B cell (primary cell): ENCODE results near the gene SLC52A3. TPM values are rescaled to one million over a fixed set of nuclear protein-coding genes. Genes with fewer than 3 reads are reported as not detected.

Experiments
- ATAC-seq: fragments of 200-7000 bp; cut with Tn5 transposase; one replicate; pipeline ENCODE4 v1.10.0; 2021; ENCODE audit warnings: low read depth, mild to moderate bottlenecking, moderate number of reproducible peaks, moderate library complexity
- CTCF ChIA-PET: fragments of 350-600 bp; sonication (Branson Sonifier 250); formaldehyde crosslinking; loops from one replicate; lab custom pipeline; 2021; ENCODE audit warnings: antibody characterized with exemption, inconsistent platforms; lab: Charles Lee
- POLR2A ChIA-PET: fragments of 350-600 bp; sonication (Branson Sonifier 250); formaldehyde crosslinking; loops from one replicate; lab custom pipeline; 2021; ENCODE audit warnings: antibody characterized with exemption; lab: Charles Lee
- DNase-seq: peaks from one replicate; pipeline ENCODE4 v3.0.0; 2013
- H2AFZ ChIP-seq: 2 replicates; pipeline ENCODE4 v1.6.1; 2012; ENCODE audit warnings: mild to moderate bottlenecking, low read depth, low read length; ENCODE audit not compliant: insufficient read depth, poor library complexity, severe bottlenecking
- H3K27ac ChIP-seq, 2 donors: 1 replicate in 1 of 2; 2 replicates in 1 of 2; pipeline ENCODE4 v1.5.1; 2012 to 2013; ENCODE audit warnings: low read length in 2 of 2, mild to moderate bottlenecking in 2 of 2, moderate library complexity in 1 of 2
- H3K27me3 ChIP-seq, 4 experiments: fragments of 200-600 bp in 1 of 4; sonication (generic) in 1 of 4; replicated peaks in 1 of 4; 1 replicate in 2 of 4; 2 replicates in 2 of 4; pipeline versions ENCODE4 v1.6.1 to v1.7.0; 2013 to 2016; ENCODE audit warnings: low read length in 3 of 4, mild to moderate bottlenecking in 2 of 4, mixed read lengths in 1 of 4, moderate library complexity in 1 of 4; ENCODE audit not compliant: insufficient read depth in 4 of 4, control insufficient read depth in 3 of 4; ENCODE audit errors: control extremely low read depth in 1 of 4
- H3K36me3 ChIP-seq, 2 experiments: replicated peaks in 1 of 2; 1 replicate in 1 of 2; 2 replicates in 1 of 2; pipeline versions ENCODE4 v1.6.1 to v1.7.1; 2013; ENCODE audit warnings: low read length in 1 of 2; ENCODE audit not compliant: insufficient read depth in 2 of 2, control insufficient read depth in 1 of 2; ENCODE audit errors: control extremely low read depth in 1 of 2, extremely low read depth in 1 of 2
- H3K4me1 ChIP-seq, 2 donors: fragments of 200-600 bp in 1 of 2; sonication (generic) in 1 of 2; 1 replicate in 1 of 2; 2 replicates in 1 of 2; pipeline versions ENCODE4 v1.5.1 to v1.6.1; 2013 to 2017; ENCODE audit warnings: low read length in 2 of 2; ENCODE audit not compliant: control insufficient read depth in 2 of 2, insufficient read depth in 2 of 2
- H3K4me2 ChIP-seq: replicated peaks from 2 replicates; pipeline ENCODE3; 2012; ENCODE audit warnings: mild to moderate bottlenecking, low read depth, low read length; ENCODE audit not compliant: poor library complexity, severe bottlenecking
- H3K4me3 ChIP-seq, 5 experiments: fragments of 200-600 bp in 1 of 5; sonication (generic) in 1 of 5; 1 replicate in 3 of 5; 2 replicates in 2 of 5; pipeline versions ENCODE4 v1.5.1 to v1.7.0; 2011 to 2016; ENCODE audit warnings: low read length in 4 of 5, mild to moderate bottlenecking in 4 of 5, low read depth in 2 of 5, control low read depth in 1 of 5, moderate library complexity in 1 of 5; ENCODE audit not compliant: insufficient read depth in 1 of 5; ENCODE audit errors: control extremely low read depth in 1 of 5, extremely low read depth in 1 of 5
- H3K79me2 ChIP-seq: fragments of 200-600 bp; sonication (generic); one replicate; pipeline ENCODE4 v1.6.0; 2016; ENCODE audit warnings: low read length; ENCODE audit not compliant: control insufficient read depth, insufficient read depth
- H3K9ac ChIP-seq: fragments of 200-600 bp; sonication (generic); 2 replicates; pipeline ENCODE4 v1.6.1; 2017; ENCODE audit warnings: mild to moderate bottlenecking, low read length, moderate library complexity
- H3K9me3 ChIP-seq, 3 donors: one replicate each; pipeline versions ENCODE4 v1.6.1 to v1.7.1; 2013; ENCODE audit warnings: low read length in 2 of 3; ENCODE audit not compliant: control insufficient read depth in 2 of 3, insufficient read depth in 1 of 3; ENCODE audit errors: control extremely low read depth in 1 of 3
- H4K20me1 ChIP-seq: 2 replicates; pipeline ENCODE4 v1.6.0; 2012; ENCODE audit warnings: mild to moderate bottlenecking, low read length; ENCODE audit not compliant: insufficient read depth, control insufficient read depth, poor library complexity, severe bottlenecking
- H3K27ac Mint-ChIP-seq: one replicate; pipeline ENCODE4 v1.8.0; 2021; ENCODE audit warnings: mixed read lengths
- H3K27me3 Mint-ChIP-seq: one replicate; pipeline ENCODE4 v1.8.0; 2021; ENCODE audit warnings: mixed read lengths
- H3K4me1 Mint-ChIP-seq: one replicate; pipeline ENCODE4 v1.8.0; 2021; ENCODE audit warnings: mixed read lengths
- H3K4me3 Mint-ChIP-seq: one replicate; pipeline ENCODE4 v1.8.0; 2021; ENCODE audit warnings: mixed read lengths
- H3K9me3 Mint-ChIP-seq: one replicate; pipeline ENCODE4 v1.8.0; 2022; ENCODE audit warnings: mixed read lengths; ENCODE audit not compliant: insufficient read depth
- EZH2 ChIP-seq: IDR thresholded peaks from 2 replicates; pipeline ENCODE4 v1.6.1; 2012; ENCODE audit warnings: borderline replicate concordance, low read depth, mild to moderate bottlenecking, moderate library complexity, low read length; ENCODE audit not compliant: insufficient read depth, poor library complexity, severe bottlenecking
- WGBS: methylation state at CpG from one replicate; pipeline ENCODE4 v1.1.5; 2013; ENCODE audit warnings: missing lambda C conversion rate; ENCODE audit not compliant: insufficient coverage; 5-methylcytosine and 5-hydroxymethylcytosine counted together
- intact Hi-C: fragments of 100-400 bp; cut with micrococcal nuclease; formaldehyde crosslinking; loops from one replicate; pipeline ENCODE4 v1.10.0; 2022
- polyA plus RNA-seq: library from polyadenylated mRNA; depleted of rRNA; stranded (reverse); fragments of >200 nt; gene quantifications from 2 replicates; pipeline ENCODE4 v1.2.3, GENCODE V29; 2012
- total RNA-seq, 2 donors: library from RNA; stranded (reverse); fragments of 120-200 nt in 1 of 2; gene quantifications; 1 replicate in 1 of 2; 2 replicates in 1 of 2; pipeline versions ENCODE4 v1.2.3 to v1.2.4, GENCODE V29; 2013 to 2022
- TF ChIP-seq, protein P1 (sequence below): fragments of 200-600 bp; IDR thresholded peaks from one replicate; pipeline ENCODE4 v1.8.0; 2022; ENCODE audit warnings: antibody characterized with exemption, mild to moderate bottlenecking

The SLC52A3 gene
- total and polyA plus RNA-seq, 2 donors (not counting 1 experiment from before 2014, with no cell fraction given), result not detected

DNA sequence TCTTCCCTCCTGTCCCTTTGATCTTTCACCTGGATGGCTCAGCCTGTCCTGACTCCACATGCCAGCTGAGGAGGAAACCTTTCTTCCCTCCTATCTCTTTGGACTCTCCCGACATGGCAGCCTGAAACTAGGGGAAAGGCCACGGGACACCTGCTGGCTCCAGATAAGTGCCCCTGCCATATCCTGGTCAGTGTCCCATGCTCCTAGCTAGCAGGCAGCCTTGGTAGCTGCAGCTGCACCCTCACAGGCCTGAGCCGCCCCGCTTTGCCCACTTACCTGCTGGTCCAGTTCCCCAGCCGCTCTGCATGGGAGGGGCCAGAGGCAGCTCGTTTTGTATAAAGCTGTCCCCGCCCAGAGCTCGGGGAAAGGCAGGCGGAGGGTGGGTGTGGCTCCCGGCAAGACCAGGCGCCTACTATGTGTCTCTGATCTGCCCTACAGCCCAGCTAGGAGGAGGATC, 7.4 kb upstream of the SLC52A3 start:
- Histone ChIP-seq H3K9me3 (no peaks in the 10 kb centered on the region), H3K27ac (no peak overlapping the region), H4K20me1 (no peaks in the 10 kb centered on the region), H3K4me2 (no peak overlapping the region), H3K36me3 (no peaks in the 10 kb centered on the region), H3K27me3 (peaks cover 0 to 2% (median 0%) of the 10 kb centered on the region in 4 experiments), H2AFZ (no peak overlapping the region), H3K9ac (no peak overlapping the region), H3K4me1 (no peaks in the 10 kb centered on the region), H3K4me3 (no peak overlapping the region), H3K79me2 (no peaks in the 10 kb centered on the region)
- ATAC-seq (no peak), DNase-seq (no peak)
- H3K27ac Mint-ChIP-seq, result no peak overlapping the region
- intact Hi-C loops, result no loop called here
- peaks cover 40% of the 10 kb centered on the region for H3K27me3 Mint-ChIP-seq
- ChIA-PET POLR2A (no interaction called here), CTCF (interaction anchor here (0.7 kb wide), 2 partner anchors 135 to 180 kb away, joined by 3 to 7 read pairs; no protein-coding TSS in a partner anchor)
- no peak overlapping the region for H3K4me3 Mint-ChIP-seq
- 87% methylated on average over 10 of the region's 11 CpGs for WGBS
- no peaks in the 10 kb centered on the region for H3K4me1 Mint-ChIP-seq
- no peaks in the 10 kb centered on the region for H3K9me3 Mint-ChIP-seq
- TF ChIP-seq, protein P1, sequence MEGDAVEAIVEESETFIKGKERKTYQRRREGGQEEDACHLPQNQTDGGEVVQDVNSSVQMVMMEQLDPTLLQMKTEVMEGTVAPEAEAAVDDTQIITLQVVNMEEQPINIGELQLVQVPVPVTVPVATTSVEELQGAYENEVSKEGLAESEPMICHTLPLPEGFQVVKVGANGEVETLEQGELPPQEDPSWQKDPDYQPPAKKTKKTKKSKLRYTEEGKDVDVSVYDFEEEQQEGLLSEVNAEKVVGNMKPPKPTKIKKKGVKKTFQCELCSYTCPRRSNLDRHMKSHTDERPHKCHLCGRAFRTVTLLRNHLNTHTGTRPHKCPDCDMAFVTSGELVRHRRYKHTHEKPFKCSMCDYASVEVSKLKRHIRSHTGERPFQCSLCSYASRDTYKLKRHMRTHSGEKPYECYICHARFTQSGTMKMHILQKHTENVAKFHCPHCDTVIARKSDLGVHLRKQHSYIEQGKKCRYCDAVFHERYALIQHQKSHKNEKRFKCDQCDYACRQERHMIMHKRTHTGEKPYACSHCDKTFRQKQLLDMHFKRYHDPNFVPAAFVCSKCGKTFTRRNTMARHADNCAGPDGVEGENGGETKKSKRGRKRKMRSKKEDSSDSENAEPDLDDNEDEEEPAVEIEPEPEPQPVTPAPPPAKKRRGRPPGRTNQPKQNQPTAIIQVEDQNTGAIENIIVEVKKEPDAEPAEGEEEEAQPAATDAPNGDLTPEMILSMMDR, result no peak
- TF ChIP-seq EZH2, result no peak

DNA sequence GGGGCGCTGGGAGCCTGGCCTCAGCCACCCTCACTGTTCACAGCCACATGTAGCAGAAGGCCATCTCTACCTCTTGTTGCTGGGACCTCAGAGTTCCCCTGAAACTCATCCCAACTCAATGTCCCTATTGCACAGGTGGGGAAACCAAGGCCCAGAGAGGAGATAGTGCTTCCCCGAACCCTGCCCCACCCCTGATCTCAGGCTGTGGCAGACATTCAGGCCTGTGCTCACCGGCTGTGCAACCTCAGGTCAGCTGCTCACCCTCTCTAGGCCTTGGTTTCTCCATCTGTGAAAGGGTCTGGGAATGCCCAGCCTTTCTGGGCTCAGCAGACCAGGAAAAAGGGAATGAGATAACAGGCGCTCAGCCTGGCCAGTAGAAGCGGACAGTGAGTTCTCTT, 6.4 kb upstream of the SLC52A3 start:
- Histone ChIP-seq H3K27ac (no peak overlapping the region), H3K79me2 (no peaks in the 10 kb centered on the region), H4K20me1 (no peaks in the 10 kb centered on the region), H3K4me3 (no peak overlapping the region), H3K4me2 (no peak overlapping the region), H3K36me3 (no peaks in the 10 kb centered on the region), H3K9me3 (no peaks in the 10 kb centered on the region), H3K4me1 (no peaks in the 10 kb centered on the region), H3K27me3 (peaks cover 0 to 5% (median 0%) of the 10 kb centered on the region in 4 experiments), H2AFZ (no peak overlapping the region), H3K9ac (no peak overlapping the region)
- CTCF ChIA-PET, result no interaction called here
- Mint-ChIP-seq H3K27ac (no peak overlapping the region), H3K9me3 (no peaks in the 10 kb centered on the region), H3K4me3 (no peak overlapping the region), H3K4me1 (no peaks in the 10 kb centered on the region), H3K27me3 (peaks cover 43% of the 10 kb centered on the region)
- intact Hi-C loops, result no loop called here
- WGBS, result 87% methylated on average over 4 of the region's 5 CpGs
- ATAC-seq (no peak), DNase-seq (no peak)
- POLR2A ChIA-PET, result no interaction called here
- TF ChIP-seq EZH2, result no peak
- TF ChIP-seq, protein P1, result no peak
